ENCODE results near the gene CLIP3.

CLIP3 gene

DNA sequence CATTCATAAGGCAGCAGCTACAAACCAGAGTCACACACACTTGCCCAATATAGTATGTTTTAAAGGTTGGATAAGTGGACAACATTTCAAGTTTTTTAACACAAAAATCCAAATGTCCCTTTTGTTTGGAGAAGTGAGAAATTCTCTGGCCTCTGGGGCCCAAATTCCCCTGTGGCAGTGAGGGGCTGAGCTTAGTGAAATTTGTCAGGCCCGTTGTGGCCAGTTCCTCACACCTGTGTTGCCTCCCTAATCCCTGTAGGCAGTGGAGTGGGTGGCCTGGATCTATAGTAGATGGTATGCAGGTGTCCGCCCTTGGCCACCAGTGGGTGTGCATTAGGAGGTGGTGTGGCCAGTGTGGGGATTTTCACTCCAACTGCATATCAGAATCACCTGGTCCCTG lies 28.7 kb upstream of the CLIP3 start:
- Histone ChIP-seq H3K9ac (ENCODE audit: low read length in 5 of 5) (peak overlapping the region in 2 of 5 donors; percentile 0 to 18), H3K9me3 (ENCODE audit: control insufficient read depth in 5 of 5, low read length in 5 of 5) (no peaks in the 10 kb centered on the region), H3K4me1 (ENCODE audit: control insufficient read depth in 5 of 5, insufficient read depth in 5 of 5, low read length in 5 of 5) (no peaks in the 10 kb centered on the region), H3K36me3 (ENCODE audit: control insufficient read depth in 5 of 5, insufficient read depth in 5 of 5, low read length in 5 of 5) (no peaks in the 10 kb centered on the region), H3K27me3 (ENCODE audit: control insufficient read depth in 5 of 5, insufficient read depth in 4 of 5, low read length in 5 of 5) (no peaks in the 10 kb centered on the region), H3K4me3 (ENCODE audit: low read depth in 1 of 5, low read length in 5 of 5) (no peak overlapping the region), H3K27ac (ENCODE audit: low read depth, low read length) (no peak overlapping the region)

DNA sequence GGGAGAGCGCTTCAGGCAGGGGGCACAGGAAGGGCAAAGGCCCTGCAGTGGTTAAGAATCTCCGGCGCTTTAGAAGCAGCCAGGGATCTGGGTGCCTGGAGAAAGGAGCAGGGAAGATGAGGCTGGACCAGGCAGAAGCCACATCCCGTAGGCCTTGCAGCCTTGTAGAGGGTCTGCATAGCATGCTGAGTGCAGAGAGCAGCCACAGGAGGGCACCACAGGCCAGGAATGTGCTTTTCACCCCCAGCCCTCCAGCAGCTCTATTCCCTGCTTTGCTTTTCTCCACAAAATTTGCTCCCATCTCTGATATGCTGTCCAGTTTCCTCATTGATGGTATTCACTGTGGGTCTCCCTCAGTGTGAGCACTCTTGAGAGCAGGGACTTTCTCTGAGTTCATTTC lies 27.8 kb upstream of the CLIP3 start:
- Histone ChIP-seq H3K9me3 (ENCODE audit: control insufficient read depth in 5 of 5, low read length in 5 of 5) (no peaks in the 10 kb centered on the region), H3K27ac (ENCODE audit: low read depth, low read length) (no peak overlapping the region), H3K9ac (ENCODE audit: low read length in 5 of 5) (peak overlapping the region in 1 of 5 donors; percentile 11)

DNA sequence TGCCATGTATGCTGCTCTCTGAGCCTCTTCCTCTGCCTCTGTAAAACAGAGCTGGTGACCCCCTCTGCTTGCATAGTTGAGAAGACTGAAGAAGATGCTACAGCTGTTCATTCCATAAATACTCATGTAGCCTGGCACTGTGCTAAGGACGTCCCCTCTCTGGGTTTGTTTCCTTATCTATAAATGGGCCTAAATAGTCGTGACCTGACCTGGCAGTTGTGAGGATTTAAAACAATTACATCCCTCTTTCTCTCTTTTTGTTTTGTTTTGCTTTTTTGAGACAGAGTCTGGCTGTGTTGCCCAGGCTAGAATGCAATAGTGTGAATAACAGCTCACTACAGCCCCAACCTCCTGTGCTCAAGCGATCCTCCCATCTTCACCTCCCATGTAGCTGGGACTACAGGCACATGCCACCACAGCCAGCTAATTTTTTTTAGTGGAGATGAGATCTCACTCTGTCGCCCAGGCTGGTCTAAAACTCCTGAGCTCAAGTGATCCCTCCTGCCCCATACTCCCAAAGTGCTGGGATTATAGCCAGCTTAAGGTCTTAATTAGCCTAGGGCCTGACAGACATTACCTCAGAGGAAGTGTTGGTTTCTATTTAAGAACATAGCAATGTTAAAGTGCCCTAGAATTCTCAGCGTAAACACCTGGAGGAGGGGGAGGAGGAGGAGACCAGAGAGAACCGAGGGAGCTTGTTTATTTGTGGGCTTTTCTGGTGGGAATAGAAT lies 26.7 kb upstream of the CLIP3 start:
- no peak overlapping the region for H3K9ac ChIP-seq (ENCODE audit: low read length in 5 of 5)
- no peak overlapping the region for H3K4me3 ChIP-seq (ENCODE audit: low read depth in 1 of 5, low read length in 5 of 5)
- H3K4me1 ChIP-seq (ENCODE audit: control insufficient read depth in 5 of 5, insufficient read depth in 5 of 5, low read length in 5 of 5), result peaks cover 0 to 10% (median 9%) of the 10 kb centered on the region in 5 donors
- H3K9me3 ChIP-seq (ENCODE audit: control insufficient read depth in 5 of 5, low read length in 5 of 5), result no peaks in the 10 kb centered on the region
- H3K36me3 ChIP-seq (ENCODE audit: control insufficient read depth in 5 of 5, insufficient read depth in 5 of 5, low read length in 5 of 5), result no peaks in the 10 kb centered on the region
- no peak overlapping the region for H3K27ac ChIP-seq (ENCODE audit: low read depth, low read length)
- no peaks in the 10 kb centered on the region for H3K27me3 ChIP-seq (ENCODE audit: control insufficient read depth in 5 of 5, insufficient read depth in 4 of 5, low read length in 5 of 5)

More for the DNA sequence above, 27.8 kb upstream of the CLIP3 start:
- Histone ChIP-seq H3K4me3 (ENCODE audit: low read depth in 1 of 5, low read length in 5 of 5) (no peak overlapping the region), H3K36me3 (ENCODE audit: control insufficient read depth in 5 of 5, insufficient read depth in 5 of 5, low read length in 5 of 5) (no peaks in the 10 kb centered on the region), H3K27me3 (ENCODE audit: control insufficient read depth in 5 of 5, insufficient read depth in 4 of 5, low read length in 5 of 5) (no peaks in the 10 kb centered on the region), H3K4me1 (ENCODE audit: control insufficient read depth in 5 of 5, insufficient read depth in 5 of 5, low read length in 5 of 5) (peaks cover 0 to 2% (median 2%) of the 10 kb centered on the region in 5 donors)

DNA sequence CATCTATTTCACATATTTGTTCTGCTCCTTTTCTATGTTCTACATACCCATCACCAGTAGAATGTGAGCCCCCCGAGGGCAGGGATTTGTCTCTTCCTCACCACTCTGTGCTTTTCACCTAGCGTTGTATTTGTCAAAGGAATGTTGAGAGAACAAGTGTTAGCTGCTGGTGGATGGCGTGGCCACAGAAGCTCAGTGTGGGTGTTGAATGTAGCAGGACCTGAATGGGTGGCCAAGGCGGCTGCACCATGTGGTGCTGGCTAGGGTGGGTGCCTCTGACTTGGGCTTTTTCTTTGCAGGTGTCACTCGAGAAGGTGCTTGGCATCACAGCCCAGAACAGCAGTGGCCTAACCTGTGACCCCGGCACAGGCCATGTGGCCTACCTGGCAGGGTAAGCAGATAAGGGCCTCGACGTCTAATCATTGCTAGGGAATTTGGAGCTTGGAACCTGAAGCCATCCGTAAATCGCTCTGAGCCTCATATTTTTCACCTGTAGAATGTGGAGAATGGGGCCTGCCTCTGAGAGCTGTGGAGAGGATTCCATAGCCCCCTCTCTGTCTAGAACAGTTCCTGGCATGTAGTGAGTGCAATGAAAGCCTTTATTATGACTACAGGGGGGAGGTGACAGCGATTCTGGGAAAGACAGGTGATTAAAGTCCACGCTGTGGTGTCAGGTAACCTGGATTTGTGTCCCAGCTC lies 26.0 kb upstream of the CLIP3 start:
- no peak overlapping the region for H3K9ac ChIP-seq (ENCODE audit: low read length in 5 of 5)
- H3K4me1 ChIP-seq (ENCODE audit: control insufficient read depth in 5 of 5, insufficient read depth in 5 of 5, low read length in 5 of 5), result peaks cover 0 to 13% (median 11%) of the 10 kb centered on the region in 5 donors
- H3K9me3 ChIP-seq (ENCODE audit: control insufficient read depth in 5 of 5, low read length in 5 of 5), result no peaks in the 10 kb centered on the region
- H3K27ac ChIP-seq (ENCODE audit: low read depth, low read length), result no peak overlapping the region
- H3K4me3 ChIP-seq (ENCODE audit: low read depth in 1 of 5, low read length in 5 of 5), result no peak overlapping the region
- H3K27me3 ChIP-seq (ENCODE audit: control insufficient read depth in 5 of 5, insufficient read depth in 4 of 5, low read length in 5 of 5), result no peaks in the 10 kb centered on the region
- H3K36me3 ChIP-seq (ENCODE audit: control insufficient read depth in 5 of 5, insufficient read depth in 5 of 5, low read length in 5 of 5), result no peaks in the 10 kb centered on the region

DNA sequence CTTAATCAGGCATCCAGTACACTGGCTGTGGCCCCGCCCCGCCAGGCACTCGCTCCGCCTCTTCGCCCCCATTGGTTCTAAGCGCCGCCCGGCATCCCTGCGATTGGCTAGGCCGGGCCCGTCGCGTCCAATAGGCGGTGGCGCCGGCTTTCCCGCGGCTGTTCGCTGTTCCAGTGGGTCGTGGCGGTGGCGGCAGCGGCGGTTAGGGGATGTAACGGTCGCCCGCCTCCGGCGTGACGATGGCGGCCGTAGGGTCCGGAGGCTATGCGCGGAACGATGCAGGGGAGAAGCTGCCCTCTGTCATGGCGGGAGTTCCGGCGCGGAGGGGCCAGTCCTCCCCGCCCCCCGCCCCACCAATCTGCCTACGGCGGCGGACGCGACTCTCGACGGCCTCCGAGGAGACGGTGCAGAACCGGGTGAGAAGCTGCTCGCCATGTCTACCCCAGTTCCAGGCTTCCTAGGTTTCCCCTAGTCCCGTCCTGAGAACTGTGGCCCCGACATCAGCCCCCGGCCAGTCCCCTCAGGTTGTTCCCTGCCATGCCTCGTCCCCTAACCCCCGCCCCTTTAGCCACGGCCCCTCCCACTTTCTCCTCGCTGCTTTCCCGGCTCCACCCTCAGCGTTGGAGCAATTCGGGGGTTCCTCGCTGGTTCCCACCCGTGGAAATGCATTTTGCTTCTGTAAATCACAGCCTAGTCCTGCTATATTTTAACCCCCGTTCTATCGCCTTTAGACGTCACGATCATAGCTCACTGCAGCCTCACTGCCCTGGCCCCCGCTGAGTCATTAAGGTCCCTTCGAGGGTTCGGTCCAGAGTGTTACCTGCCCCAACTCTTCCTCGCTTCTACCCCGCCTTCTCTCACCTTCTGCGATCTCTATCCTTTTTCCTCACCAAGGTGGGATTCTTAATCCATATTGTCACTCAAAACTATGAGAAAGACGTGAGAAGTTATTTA lies 22.3 kb upstream of the CLIP3 start, which contains the start of gene WDR62:
TSS of gene WDR62 (plus strand) at position 165 of the 954 bp plus-strand sequence. CDS start at position 240, 75 bp downstream.
- Histone ChIP-seq H3K27me3 (ENCODE audit: control insufficient read depth in 5 of 5, insufficient read depth in 4 of 5, low read length in 5 of 5) (no peaks in the 10 kb centered on the region), H3K36me3 (ENCODE audit: control insufficient read depth in 5 of 5, insufficient read depth in 5 of 5, low read length in 5 of 5) (no peaks in the 10 kb centered on the region), H3K4me3 (ENCODE audit: low read depth in 1 of 5, low read length in 5 of 5) (peak within 1 kb of the TSS; percentile 82 to 96 (median 90)), H3K27ac (ENCODE audit: low read depth, low read length) (peak within 1 kb of the TSS; percentile 86), H3K9me3 (ENCODE audit: control insufficient read depth in 5 of 5, low read length in 5 of 5) (no peaks in the 10 kb centered on the region), H3K4me1 (ENCODE audit: control insufficient read depth in 5 of 5, insufficient read depth in 5 of 5, low read length in 5 of 5) (peaks cover 0 to 20% (median 14%) of the 10 kb centered on the region in 5 donors), H3K9ac (ENCODE audit: low read length in 5 of 5) (peak within 1 kb of the TSS; percentile 50 to 84 (median 78))

DNA sequence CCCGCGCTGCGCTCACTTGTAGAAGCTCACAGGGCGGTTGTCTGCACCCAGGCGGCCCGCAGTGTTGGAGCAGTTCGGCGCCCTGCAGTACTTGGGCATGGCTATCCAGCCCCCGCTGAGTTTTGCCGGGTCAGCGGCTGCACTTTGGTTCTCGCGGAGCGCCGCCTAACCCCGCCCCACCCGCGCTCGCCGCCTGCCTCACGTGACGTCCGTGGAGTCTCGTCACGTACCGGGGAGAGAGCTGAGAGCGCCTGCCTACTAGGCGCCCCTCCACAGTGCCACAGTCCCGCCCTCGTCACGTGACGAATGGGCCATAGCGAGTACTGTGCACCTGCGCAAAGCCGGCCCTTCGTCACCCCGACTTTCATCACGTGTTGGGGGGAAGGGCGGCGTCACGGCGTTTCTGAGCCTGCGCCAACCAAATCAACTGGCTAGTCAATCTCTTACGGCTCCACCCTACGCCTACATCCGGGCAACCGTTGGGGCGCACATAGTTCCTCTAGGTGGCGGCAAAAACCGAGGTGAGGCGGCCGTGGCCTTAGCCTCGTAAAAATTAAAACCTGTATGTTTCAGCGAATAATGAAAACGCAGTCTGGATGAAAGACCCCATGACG lies 21.6 kb upstream of the CLIP3 start, which contains the start of gene THAP8:
TSS of gene THAP8 (minus strand) at position 167 of the 614 bp plus-strand sequence. CDS start at position 99, 68 bp downstream.
- Histone ChIP-seq H3K36me3 (ENCODE audit: control insufficient read depth in 5 of 5, insufficient read depth in 5 of 5, low read length in 5 of 5) (no peaks in the 10 kb centered on the region), H3K27ac (ENCODE audit: low read depth, low read length) (peak within 1 kb of the TSS; percentile 86), H3K9me3 (ENCODE audit: control insufficient read depth in 5 of 5, low read length in 5 of 5) (no peaks in the 10 kb centered on the region), H3K4me3 (ENCODE audit: low read depth in 1 of 5, low read length in 5 of 5) (peak within 1 kb of the TSS; percentile 82 to 96 (median 90)), H3K27me3 (ENCODE audit: control insufficient read depth in 5 of 5, insufficient read depth in 4 of 5, low read length in 5 of 5) (no peaks in the 10 kb centered on the region), H3K4me1 (ENCODE audit: control insufficient read depth in 5 of 5, insufficient read depth in 5 of 5, low read length in 5 of 5) (peaks cover 0 to 20% (median 14%) of the 10 kb centered on the region in 5 donors), H3K9ac (ENCODE audit: low read length in 5 of 5) (peak within 1 kb of the TSS; percentile 50 to 84 (median 78))

DNA sequence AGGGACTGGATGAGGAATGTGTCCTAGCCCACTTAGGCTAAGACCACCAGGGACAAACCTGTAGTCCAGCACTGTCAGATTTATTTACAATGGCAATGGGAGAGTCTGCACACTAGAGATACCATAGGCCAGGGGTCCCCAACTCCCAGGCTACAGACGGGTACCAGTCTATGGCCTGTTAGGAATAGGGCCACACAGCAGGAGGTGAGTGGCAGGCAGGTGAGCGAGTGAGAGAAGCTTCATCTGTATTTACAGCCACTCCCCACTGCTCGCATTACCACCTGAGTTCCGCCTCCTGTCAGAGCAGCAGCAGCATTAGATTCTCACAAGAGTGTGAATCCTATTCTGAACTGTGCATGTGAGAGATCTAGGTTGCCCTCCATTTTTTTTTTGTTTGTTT lies 19.0 kb upstream of the CLIP3 start:
- Histone ChIP-seq H3K9me3 (ENCODE audit: control insufficient read depth in 5 of 5, low read length in 5 of 5) (no peaks in the 10 kb centered on the region), H3K9ac (ENCODE audit: low read length in 5 of 5) (no peak overlapping the region), H3K27me3 (ENCODE audit: control insufficient read depth in 5 of 5, insufficient read depth in 4 of 5, low read length in 5 of 5) (no peaks in the 10 kb centered on the region), H3K4me1 (ENCODE audit: control insufficient read depth in 5 of 5, insufficient read depth in 5 of 5, low read length in 5 of 5) (peaks cover 0 to 22% (median 14%) of the 10 kb centered on the region in 5 donors), H3K36me3 (ENCODE audit: control insufficient read depth in 5 of 5, insufficient read depth in 5 of 5, low read length in 5 of 5) (no peaks in the 10 kb centered on the region), H3K27ac (ENCODE audit: low read depth, low read length) (no peak overlapping the region), H3K4me3 (ENCODE audit: low read depth in 1 of 5, low read length in 5 of 5) (no peak overlapping the region)

DNA sequence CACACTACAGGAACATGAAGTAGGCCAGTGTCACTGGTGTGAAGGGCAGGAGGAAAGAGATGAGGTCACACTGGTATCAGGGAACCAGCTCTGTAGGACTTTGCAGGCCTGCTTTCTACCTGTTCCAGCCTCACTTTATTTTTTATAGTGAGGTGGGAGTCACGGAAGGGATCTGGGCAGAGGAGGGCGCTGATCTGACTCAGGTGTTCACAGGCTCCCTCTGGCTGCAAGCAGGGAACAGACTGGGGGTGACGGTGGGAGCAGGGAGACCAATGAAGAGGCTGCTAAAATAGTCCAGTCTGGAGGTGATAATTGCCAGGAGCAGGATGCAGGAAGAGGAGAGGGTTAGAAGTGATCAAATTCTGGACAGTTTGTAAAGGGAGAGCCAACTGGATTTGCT lies 18.6 kb upstream of the CLIP3 start:
- H3K9ac ChIP-seq (ENCODE audit: low read length in 5 of 5), result no peak overlapping the region
- no peak overlapping the region for H3K4me3 ChIP-seq (ENCODE audit: low read depth in 1 of 5, low read length in 5 of 5)

DNA sequence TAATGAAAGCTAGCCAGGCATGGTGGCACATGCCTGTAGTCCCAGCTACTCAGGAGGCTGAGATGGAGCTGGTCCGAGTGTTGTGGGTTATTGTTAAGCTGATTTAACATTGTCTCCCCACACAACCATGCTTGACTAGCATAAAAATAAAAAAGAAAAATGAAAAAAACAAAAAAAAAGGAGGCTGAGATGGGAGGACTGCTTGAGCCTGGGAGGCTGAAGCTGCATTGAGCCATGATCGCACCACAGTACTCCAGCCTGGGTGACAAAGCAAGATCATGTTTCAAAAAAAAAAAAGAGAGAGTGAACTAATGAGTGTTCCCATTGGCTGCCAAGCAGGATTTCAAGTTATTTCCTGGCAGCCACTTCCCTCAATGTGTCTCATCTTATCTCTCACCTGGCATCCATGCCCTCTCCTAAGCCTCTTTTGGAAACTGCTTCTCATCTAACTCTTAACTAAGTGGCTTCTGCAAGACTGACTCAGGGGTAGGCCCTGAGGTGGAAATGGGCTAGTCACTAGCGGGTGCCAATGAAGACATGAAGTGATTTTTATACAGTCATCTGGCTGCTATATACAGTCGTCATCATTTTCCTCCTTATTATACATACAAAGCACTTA lies 16.5 kb upstream of the CLIP3 start:
- H3K4me3 ChIP-seq (ENCODE audit: low read depth in 1 of 5, low read length in 5 of 5), result no peak overlapping the region
- peaks cover 0 to 15% (median 6%) of the 10 kb centered on the region in 5 donors for H3K4me1 ChIP-seq (ENCODE audit: control insufficient read depth in 5 of 5, insufficient read depth in 5 of 5, low read length in 5 of 5)
- no peak overlapping the region for H3K9ac ChIP-seq (ENCODE audit: low read length in 5 of 5)
- no peaks in the 10 kb centered on the region for H3K36me3 ChIP-seq (ENCODE audit: control insufficient read depth in 5 of 5, insufficient read depth in 5 of 5, low read length in 5 of 5)
- no peaks in the 10 kb centered on the region for H3K9me3 ChIP-seq (ENCODE audit: control insufficient read depth in 5 of 5, low read length in 5 of 5)
- H3K27ac ChIP-seq (ENCODE audit: low read depth, low read length), result no peak overlapping the region
- no peaks in the 10 kb centered on the region for H3K27me3 ChIP-seq (ENCODE audit: control insufficient read depth in 5 of 5, insufficient read depth in 4 of 5, low read length in 5 of 5)

More for the DNA sequence above, 18.6 kb upstream of the CLIP3 start:
- H3K27me3 ChIP-seq (ENCODE audit: control insufficient read depth in 5 of 5, insufficient read depth in 4 of 5, low read length in 5 of 5), result no peaks in the 10 kb centered on the region
- no peak overlapping the region for H3K27ac ChIP-seq (ENCODE audit: low read depth, low read length)
- H3K4me1 ChIP-seq (ENCODE audit: control insufficient read depth in 5 of 5, insufficient read depth in 5 of 5, low read length in 5 of 5), result peaks cover 0 to 26% (median 14%) of the 10 kb centered on the region in 5 donors
- no peaks in the 10 kb centered on the region for H3K9me3 ChIP-seq (ENCODE audit: control insufficient read depth in 5 of 5, low read length in 5 of 5)
- no peaks in the 10 kb centered on the region for H3K36me3 ChIP-seq (ENCODE audit: control insufficient read depth in 5 of 5, insufficient read depth in 5 of 5, low read length in 5 of 5)
